GM18517 (cell line): Measurements from ENCODE around the gene TTC3.
A peak's percentile ranks its signal among the peaks of the same experiment; 100 is the strongest.
"Not testable (repeated sequence)": the region's sequence is repeated elsewhere in the genome, so short reads cannot be mapped to it uniquely, and the experiment has no call there.

Experiments
- ATAC-seq: cut with Tn5 transposase; IDR thresholded peaks from one replicate; pipeline ENCODE4 v1.9.1; 2021; ENCODE audit warnings: mild to moderate bottlenecking, moderate library complexity; ENCODE audit not compliant: unreplicated experiment

TTC3 gene

DNA sequence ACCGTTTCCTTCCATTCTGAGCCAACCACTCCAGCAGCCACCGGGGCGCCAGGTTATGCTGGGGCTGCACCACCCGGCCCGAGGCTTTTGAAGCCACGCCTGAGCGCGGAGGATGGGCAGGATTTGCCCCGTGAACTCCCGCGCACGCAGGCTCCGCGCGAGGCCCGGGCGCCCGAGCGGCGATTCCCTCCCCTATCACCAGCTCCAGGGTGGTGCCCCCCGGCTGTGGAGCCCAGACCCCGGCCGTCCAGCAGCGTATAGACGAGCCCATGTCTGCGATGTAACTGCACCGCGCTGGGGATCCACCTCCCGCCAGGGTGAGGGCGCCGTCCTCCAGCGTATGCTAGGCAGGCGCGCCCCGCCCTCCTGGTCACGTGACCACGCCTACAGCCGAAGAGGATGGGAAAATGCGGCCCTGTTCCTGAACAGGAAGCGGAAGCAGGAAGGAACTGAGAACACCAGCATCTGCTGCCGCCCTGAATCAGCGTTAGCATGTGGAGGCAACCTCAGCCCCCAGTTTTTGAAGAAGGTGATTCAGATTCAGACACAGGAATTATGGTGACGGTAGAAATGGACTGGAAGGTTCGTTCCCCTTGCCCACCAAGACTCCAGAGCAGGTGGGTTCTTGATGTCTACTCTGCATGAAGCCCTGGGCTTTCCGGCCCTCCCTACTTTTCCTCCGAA, 148.1 kb downstream of the TTC3 start:
- peak; percentile 79 for ATAC-seq

DNA sequence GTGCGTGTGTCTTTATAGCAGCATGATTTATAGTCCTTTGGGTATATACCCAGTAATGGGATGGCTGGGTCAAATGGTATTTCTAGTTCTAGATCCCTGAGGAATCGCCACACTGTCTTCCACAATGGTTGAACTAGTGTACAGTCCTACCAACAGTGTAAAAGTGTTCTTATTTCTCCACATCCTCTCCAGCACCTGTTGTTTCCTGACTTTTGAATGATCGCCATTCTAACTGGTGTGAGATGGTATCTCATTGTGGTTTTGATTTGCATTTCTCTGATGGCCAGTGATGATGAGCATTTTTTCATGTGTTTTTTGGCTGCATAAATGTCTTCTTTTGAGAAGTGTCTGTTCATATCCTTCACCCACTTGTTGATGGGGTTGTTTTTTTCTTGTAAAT, 149.2 kb downstream of the TTC3 start:
- ATAC-seq: not testable (repeated sequence)

DNA sequence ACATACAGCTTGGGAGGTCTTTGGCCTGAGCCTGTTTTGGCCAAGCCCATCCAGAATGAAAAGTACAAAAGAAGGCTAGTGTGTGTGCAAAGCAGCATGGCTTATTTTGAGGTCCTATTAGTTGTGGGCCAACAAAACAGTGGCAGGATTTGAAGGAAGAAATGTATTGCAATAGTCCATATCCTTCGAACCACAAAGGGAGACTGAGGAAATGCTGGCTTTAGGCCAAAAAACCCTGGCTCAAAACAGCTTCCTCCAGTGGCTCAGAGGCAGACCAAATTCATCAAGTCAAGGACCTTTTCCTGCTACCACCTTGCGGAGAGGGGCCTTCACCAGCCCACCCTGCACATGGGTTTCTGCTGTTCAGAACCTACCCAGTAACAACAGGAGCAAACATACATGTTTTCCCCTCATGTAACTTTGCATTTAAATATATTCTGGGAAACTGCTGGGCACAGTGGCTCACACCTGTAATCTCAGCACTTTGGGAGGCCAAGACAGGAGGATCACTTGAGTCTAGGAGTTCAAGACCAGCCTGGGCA, 150.8 kb downstream of the TTC3 start:
- no peak for ATAC-seq

DNA sequence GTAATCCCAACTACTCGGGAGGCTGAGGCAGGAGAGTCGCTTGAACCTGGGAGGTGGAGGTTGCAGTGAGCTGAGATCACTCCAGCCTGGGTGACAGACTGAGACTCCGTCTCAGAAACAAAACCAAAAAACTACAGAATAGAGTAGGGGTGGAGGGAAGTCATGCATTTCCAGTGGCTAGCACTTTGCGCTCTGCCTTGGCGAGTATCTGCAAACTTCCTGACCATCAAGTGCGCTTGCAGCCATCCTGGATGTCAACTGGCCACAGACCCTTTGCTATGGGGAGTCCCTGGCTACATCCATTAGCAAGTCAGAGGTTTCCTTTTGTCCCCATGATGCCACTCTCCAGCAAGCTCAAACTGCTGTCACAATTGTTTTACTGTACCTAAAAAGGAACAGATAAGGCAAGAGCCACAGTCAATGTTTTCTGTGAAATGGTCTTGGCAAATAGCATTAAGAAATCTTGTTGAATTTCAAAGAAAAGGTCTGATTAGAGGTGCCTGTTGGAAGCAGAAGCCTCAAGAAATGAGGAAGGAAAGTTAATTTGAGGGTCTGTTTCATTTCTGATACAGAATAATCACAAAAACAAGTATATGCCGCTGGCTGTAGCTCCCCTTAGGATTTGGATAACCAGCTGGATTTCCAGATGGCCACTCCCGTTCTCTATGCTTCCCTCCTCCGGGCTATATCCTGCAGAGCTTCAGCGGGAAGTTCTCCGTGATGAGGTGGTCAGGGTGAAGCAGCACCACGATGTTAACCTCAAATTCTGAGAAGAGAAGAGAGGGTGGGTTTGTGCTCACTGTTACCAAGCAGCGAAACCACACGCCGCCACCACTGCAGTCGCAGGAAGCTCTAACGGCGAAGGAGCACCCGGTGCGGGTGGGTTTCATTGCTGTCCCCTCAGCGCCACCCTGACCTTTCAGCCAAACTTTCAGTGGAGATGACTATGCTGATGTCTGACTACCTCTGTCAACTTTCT, 152.1 kb downstream of the TTC3 start:
- no peak for ATAC-seq

DNA sequence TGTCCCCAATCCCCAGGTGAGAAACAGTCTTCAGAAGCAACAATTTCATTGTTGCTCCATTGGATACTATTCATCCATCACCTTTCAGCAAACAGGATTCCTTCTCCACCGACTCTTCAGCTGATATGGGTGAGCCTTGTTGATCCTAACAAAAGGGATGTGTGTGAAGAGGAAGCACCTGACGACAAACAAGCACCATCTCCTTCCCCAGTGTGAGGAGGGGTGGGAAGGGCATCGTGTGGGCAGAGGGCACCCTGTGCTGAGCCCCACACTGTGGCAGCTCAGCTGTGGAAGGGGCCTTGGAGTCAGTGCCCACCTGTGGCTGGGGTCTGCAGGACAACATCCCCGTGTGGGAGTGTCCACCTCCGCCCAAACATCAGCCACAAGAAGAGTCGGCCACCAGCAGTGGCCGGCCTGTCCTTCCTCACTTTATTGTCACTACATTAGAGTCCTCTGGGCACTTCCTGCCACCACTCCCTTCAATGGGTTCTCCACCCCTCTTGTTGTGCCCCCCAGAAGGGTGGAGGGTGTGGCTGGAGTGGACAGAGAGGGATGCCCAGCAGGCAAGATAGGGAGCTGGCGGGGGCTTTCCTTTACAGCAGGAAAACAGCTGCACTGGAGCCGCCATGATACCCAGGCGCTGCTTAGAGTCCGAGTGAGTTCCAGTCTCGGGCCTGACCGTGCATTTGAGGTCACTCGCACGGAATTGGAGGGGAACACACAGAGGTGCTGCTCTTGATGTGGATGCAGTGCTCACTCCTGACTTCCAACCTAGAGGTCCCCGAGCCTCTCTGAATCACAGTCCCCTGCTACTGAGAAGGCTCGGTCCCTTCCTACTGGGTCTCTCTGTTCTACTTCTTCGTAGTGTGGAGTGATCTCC, 153.2 kb downstream of the TTC3 start:
- no peak for ATAC-seq

DNA sequence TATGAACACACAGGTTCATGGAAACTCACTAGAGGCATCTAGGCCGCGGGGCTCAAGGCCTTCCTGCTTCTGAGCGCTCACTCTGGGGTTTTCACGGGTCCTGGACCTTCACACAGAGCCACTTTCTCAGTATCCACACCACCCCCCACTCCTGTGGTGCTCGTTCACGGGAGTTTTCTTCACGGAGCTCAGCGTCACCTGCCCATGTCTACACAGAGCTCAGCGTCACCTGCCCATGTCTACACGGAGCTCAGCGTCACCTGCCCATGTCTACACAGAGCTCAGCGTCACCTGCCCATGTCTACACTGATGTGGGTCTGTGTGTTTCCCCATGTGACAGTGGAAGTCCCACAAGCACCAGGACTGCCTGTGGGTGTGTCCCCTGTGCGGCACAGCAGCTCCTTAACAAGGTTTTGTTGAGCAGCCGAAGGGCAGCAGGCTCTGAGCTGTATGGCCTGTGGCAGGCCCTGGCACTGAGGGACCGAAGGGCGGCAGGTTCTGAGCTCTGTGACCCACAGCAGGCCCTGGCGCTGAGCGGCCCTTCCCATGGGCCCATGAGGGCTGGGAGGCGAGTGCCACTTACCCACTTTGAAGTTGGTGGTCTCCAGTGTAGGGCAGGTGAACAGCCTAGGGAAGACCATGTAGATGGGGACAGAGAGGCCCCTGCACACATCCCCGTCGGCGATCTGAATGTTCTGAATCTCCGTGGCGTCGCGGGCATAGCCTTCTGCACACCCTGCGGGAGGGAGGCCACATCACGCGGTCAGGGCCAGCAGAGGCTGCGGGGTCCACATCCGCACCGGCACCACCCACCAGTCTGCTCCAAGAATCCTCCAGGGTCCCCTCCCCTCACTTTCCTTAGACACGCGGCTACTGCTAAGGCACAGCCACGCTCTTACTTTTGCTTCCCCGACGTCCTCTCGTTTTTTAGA, 154.3 kb downstream of the TTC3 start:
- no peak for ATAC-seq

DNA sequence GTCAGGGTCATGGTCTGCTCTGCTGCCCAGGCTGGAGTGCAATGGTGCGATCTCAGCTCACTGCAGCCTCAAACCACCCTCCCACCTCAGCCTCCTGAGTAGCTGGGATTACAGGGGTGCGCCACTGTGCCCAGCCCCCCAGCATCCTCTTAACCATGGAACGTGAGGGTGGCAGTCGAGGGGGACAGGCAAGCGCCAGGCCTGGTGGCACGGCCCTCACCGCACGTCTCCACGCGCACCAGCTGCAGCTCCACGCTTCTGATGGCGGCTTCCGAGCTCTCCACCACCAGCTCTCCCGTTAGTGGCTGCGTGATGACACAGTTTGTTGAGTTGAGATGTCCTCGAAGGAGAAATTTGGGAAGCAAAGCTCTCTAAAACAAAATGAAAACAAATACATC, 154.9 kb downstream of the TTC3 start:
- ATAC-seq: no peak

DNA sequence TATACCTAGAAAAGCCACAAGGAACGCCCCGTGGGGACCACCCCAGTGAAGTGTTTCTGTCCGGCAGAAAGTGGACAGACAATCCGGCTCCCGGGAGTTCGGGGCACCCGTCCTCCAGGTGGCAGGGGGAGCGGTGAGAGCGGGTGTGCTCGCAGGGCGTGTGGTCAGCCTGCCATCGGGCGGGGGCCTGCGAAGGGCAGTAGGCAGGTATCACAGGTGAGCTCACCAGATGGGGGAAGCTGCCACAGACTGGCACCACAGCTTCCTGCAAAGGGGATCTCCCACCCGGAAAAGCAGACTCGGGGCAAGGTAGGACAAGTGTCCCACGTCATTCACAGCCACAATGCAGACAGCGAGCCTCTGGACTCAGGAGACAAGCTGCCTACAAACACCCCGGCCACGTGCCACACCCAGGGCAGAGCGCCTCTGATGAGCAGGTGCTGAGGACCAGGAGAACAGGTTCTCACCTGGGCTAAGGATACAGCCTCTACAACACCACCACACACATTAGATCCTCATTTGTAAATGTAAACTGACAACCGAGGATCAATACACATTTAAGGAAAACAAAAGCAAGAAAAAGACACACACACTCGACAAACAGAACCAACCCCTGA, 157.7 kb downstream of the TTC3 start:
- no peak for ATAC-seq

DNA sequence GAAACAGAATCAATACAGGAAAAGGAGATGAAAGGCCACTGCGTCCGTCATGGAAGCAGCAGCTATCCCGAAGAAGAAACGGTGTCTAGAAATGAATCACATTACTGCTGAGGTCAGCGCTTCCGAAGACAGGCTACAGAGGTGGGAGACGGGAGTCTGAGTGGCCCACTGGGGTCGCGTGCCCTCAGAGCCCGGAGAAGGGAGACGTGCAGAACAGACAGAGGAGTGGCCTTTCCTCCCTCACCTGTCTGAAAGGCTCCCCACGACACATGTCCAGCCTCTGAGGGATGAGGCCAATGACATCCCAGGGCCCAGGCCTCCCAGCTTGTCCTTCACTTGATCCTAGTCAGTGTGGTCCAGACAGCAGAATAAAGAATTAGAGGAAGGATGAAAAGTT, 158.2 kb downstream of the TTC3 start:
- ATAC-seq: no peak

DNA sequence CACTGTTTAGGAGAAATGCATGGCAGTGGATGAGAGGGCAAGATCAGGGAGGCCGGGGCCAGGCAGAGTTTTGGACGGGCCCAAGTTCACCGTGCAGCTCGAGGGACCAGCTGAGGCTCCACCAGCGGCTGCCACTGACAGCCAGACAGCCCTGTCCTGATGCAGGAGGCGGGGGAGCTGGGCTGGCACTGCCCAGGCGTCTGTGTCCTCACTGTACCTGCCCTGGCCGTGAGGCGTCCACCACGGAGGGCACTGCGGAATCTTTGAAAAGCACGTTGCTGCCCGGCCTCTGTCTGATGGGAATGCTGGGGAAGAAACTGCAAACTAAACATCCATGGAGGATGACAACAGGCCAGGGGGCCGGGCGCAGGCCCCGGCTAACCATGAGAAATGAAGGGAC, 158.6 kb downstream of the TTC3 start:
- no peak for ATAC-seq

DNA sequence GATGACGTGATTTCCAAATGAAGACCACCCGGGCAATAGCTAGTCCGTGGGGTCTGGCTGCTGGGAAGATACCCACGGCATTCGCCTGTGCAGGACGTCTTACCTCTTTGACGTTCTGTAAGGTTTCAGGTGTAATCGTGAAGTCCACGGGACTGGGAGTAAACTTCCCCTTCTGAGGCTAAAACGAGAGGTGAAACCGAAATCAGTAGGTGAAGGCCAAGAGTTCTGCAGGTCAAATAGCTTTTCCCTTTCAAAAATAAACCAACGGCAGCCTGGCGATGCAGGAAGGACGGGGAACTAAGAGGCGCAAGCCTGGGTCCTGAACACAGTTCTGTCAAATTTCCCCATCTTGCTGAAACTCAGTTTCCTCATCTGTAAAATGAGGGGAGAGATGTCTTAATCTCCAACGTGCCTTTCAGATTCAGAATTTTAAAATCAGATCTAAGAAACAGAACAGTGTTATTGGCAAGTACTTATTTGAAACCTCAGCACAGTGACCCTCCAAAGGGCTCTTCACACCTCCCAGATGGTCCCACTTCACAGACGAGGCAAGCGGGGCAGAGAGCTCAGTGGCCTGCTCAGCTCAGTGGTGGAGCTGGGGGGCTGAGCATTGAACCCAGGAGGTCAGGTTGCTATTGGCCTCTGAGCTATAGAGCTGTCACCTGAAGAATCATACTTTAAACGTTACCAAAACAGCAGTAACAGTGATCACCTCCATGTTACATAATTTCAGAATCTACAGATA, 159.4 kb downstream of the TTC3 start:
- peak; percentile 64 for ATAC-seq

DNA sequence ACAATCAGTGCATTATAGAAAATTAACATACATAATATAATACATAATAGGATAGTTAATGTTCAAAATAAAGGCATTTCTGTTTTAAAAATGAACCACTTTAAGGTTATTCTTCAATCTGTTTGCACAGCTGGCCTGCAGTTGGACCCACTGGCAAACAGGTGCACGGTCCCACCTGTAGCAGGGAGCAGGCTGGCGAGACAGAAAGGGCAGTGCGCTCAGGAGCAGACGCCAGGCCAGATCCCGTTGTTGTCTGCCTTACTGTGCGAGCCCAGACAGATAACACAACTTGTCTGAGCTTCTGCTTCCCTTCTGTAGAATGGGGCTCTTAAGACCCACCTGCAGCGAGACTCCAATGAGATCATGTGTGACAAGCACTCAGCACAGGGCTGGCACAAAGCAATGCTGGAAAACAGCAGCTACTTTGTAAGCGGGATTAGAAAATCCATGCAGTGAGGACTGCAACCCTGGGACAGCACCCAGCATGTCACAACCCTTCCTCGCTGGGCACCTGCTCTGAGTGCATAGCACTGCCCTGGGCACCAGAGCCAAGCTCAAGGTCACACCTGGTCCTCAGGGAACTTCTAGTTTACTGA, 160.6 kb downstream of the TTC3 start:
- ATAC-seq: no peak

DNA sequence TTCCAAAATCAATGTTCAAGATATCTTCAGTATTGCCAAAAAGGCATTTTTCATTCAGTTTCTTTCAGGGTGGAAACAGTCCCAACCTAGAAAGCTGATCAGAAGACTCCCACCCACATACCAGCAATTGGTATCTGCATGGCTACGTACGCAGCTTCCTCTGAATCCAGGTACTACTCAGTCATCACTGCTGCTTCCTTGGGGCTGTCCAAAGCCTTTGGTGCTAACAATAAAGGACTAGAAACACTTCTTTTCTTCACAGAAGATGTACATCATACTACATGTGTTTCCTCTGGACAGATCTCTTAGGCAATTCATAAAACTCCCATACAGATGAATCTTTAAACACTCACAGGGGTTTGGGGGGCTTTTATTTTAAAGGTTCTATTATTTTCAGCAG, 164.3 kb downstream of the TTC3 start:
- ATAC-seq: no peak

DNA sequence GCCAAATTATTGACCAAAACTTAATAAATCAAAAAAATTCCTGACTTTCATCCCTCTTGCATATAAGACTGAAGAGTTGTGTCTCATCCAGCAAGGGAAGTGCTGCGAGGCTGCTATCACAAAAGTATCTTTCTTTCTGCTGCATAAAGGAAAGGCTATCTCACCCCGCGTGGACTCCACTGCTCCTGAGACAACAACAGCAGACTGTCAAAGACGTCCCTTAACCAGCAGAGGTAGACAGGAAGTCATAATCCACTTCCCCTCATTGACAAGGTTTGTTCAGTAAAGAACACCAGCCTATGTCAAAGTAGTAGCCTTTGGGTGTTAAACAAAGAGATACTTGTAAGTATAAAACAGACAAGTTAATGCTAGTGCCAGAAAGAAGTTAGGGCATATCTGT, 164.7 kb downstream of the TTC3 start:
- ATAC-seq: no peak

DNA sequence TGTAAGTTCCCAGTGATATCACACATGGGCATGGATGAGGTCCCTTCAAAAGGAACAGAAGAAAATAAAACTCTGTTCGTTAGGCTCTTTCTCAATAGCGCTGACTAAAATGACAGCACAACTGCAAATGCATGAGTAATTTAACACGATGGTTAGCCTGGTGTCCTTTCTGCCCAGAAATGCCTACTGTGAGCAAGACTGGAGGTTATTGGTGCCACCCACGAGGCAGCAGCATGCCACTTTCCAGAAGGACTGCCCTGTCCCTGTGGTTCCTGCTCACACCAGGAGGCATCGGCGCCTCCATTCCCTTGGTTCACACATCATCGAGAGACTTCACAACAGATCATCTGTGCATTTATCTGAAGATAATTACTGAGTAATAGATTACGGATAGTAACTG, 167.9 kb downstream of the TTC3 start:
- ATAC-seq: no peak

DNA sequence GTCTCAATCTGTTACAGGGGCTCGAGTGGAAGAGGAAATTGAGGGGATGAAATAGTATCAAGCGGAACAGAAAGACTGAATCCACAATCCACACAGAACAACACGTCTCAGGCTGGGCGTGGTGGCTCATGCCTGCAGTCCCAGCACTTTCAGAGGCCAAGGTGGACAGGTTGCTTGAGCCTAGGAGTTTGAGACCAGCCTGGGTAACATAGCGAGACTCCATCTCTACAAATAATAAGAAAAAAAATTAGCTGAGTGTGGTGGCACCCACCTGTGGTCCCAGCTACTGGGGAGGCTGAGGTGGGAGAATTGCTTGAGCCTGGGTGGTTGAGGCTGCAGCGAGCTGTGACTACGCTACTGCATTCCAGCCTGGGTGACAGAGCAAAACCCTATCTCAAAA, 168.4 kb downstream of the TTC3 start:
- ATAC-seq: no peak

DNA sequence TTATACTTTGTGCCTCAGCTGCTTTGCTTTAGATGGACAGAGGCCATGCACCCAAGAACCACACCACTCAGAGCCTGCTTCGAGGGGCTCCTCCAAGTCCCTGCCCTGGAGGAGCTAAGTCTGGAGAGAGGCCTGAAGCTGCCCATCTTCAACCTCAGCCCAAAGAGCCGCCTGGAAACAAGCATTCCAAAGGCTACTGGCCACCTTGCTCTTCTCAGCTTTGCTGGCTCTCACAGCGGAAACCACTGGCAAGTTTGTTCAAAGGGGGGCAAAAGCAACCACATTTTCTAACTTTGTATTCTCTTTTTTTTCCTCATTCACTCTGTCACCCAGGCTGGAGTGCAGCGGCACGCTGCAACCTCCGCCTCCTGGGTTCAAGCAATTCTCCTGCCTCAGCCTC, 170.9 kb downstream of the TTC3 start:
- no peak for ATAC-seq

DNA sequence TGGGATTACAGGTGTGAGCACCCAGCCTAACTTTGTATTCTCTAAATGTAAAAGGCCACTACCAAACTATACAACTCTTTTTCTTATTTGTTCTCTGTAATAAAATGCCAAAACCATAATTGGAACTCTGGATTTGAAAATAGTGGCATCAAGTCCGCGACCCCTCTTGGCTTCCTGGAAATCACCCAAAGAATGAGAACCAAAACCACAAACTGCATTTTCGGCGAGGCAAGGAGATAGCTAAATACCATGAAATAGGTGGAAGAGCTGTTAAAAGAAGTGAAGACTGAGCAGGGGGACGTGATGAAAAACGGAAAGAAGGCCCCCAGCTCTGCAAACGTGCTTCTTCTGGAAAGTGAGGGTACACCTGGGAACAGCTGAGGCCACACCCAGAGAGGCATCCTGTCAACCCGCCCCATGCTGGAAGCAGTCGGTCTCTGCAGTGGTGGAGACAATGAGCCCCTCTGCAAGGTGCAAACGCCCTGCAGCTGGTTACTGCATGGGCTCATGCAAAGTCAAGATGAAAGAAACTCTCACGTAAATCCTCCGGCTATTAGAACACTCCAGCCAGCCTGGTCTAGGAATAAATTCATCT, 171.5 kb downstream of the TTC3 start:
- no peak for ATAC-seq
